DMS53 (cell line): ENCODE data around the gene LEKR1.

Experiments used
- DNase-seq: peaks from one replicate; lab custom pipeline; 2025; lab: John Stamatoyannopoulos, UW

Gene LEKR1

DNA sequence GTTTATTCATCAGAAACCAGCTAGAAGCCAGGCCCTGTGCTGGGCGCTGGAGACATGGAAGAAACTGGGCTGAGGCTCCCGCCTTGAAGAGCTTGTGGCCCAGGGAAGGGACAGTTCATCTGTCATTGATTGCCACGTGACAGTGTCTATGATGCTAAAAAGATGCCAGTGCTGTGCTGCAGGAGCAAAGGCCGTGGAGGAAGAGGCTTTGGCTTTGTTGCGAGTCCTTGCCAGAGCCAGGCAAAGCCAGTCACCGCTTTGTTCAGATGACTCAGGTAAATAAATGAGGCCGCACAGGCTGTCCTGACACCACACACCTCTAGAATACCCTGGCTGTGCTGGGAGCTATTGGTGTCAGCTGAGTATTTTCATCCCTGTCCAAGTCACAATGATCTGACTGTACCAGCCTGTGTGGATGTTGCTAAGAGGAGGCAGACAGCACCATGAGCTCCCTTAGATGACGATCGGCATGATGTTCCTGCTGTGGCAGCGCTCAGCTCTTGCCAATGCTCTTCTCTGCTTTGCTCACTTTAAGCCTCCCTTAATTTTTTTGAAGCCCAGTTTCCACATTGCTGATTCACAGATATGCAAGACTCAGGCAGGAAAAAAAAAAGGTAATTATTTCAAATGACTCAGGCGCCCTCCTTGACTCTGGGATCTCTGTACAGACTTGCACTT is 256.3 kb downstream of the LEKR1 start:
- DNase-seq: no peak

DNA sequence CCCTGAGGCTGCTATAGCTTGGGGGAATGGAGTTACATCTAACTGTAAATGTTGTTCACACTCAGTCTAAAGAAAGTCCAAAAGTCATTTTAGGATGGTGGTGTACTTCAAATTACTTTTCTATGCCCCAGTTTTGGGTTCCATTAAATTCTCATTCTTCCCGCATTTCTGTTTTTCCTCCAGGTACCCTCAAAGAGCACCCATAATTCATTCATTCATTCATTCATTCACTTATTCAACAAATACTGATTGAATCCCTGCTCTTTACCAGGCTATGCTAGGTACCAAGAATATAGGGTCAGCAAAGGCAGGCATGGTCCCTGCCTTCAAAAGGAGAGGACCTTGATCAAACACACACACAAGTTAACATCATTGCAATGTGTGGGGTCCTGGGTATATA is 257.7 kb downstream of the LEKR1 start:
- no peak for DNase-seq

DNA sequence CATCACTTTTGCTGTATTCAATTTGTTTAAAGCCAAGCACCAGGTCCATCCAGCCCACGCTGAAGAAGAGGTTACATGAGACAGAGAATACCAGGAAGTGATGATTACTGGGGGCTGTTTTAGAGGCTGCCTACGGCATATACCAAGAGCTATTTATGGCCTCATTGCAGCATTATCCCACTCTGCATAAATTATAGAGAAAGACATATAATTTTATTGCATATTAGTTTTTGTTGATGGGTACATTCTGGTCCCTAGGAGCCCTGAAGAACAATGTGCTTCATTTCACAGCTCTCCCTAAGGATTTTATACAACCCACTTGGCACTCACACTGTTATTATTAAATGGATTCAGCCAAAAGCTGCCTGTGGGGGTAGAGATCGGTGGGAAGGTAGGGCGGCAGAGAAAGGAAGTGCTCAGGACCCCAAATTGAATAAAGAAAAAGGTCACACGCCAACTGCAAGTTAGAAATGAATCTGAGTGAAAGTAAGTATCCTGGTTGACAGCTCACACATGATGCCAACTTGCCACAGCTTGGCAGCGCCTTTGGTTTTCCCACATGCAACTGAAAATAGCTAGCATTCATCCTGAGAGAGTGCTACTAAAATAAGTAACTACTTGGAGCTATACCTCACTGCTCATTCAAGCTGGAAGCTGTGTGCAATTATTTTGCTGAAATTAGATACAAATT is 260.1 kb downstream of the LEKR1 start:
- DNase-seq: no peak

DNA sequence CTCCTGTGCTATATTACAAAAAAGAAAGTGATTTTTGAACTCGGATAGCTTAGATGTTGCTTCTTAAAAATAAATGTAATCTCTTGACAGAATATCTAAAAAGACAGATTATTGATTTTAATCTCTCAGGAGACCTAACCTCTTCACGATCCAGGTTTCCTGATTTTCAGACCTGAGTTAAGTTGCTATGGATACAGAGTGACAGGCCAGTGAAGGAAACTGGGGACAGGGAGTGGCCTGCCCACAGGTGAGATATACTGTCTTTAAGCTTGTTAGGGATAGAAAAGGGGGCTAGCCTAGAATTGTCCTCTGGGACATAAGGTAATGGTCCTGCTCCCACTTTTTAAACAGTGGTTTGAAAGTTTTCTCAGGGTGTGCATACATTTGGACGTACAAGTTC is 260.6 kb downstream of the LEKR1 start:
- no peak for DNase-seq

DNA sequence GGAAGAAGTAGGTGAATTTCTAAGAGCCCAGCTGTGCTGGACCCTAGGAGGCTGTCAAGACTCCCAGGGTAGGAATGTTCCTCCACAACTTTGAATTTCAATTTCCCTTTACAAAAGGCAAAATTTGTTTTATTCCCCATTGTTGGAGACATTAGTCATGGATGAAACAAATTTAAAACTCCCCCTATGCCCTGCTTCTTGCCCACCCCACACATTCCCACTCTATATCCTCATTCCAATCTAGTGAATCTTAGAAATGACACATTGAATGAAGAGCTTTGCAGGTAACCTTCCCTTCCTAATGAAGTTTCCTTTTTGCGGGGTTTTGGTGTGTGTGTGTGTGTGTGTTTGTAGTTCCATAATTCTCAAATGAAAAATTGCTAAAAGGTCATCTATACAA is 261.2 kb downstream of the LEKR1 start:
- no peak for DNase-seq

DNA sequence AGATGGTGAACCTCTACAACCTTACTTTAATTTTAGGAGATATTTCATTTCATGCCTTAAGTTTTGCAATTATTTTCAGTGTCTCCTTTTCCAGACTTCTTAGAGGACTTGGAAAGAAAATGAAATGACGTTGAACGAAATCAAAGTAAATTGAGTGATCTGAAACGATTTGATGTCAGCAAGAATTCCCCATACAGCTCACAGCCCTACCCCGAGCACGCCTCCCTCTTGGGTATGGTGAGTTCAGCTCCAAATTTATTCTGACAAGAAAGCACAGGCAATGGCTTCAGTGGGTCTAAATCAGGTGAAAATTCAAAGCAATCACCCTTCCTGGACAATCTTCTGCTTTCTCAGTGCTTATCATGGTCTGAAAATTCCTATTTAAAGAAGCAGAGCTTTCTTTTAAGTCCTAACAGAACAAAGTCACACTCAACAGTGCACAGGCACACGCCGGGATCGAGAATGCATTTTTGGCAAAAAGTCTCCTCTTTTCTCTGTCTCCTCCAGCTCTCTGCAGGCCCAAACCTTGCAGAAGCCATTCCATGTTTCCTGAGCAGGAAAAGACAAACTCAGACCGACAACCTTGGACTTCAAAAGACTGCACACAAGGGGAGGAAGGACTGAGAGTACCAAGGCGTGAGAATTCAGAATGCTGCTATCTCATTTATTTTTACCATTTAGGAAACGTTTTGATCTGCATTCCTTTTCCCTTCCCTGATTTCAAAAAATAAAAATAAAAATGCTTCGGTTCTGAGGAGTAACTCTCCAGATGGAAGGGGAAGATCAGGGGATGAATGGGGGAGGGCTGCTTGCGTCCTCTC is 261.8 kb downstream of the LEKR1 start:
- DNase-seq: no peak

DNA sequence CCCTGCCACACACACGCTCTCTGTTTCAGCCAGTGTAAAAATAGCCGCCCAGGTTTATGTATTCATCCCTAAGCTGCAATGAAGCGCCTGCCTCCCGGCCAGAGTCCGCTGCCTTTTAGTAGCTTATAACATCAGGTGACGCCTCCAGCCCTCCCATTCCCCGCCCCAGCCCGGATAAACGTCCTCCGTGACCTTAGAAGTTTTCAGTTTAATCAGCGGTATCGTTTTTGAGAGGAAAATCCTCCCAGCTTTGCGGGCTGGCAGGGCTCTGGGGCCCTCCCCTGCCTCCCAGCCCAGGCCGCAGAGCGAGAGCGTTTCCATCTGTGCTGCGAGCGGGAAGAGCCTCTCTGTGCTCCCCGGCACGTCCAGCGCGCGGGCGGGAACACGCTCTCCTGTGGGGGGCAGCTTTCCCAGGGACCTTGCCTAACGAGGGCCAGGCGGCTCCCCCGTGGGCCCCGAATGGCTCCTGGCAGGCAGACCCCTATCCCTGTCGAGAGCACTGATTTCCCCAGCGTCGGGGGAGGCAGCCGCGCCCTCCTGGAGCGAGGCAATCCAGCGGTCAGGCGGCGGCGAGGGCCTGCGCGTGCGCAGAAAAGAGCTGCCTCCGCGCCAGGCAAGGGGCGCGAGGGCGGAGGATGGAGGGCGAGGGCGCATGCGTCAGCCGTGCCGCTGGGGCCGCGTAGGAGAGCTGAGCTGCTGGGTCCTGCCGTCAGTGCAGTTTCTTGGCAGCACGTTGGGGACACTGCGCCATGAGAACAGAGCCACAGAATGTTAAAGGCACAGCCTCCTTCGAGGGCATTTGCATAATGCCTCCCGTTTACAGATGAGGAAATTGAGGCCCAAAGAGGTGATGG is 262.7 kb downstream of the LEKR1 start:
- no peak for DNase-seq

DNA sequence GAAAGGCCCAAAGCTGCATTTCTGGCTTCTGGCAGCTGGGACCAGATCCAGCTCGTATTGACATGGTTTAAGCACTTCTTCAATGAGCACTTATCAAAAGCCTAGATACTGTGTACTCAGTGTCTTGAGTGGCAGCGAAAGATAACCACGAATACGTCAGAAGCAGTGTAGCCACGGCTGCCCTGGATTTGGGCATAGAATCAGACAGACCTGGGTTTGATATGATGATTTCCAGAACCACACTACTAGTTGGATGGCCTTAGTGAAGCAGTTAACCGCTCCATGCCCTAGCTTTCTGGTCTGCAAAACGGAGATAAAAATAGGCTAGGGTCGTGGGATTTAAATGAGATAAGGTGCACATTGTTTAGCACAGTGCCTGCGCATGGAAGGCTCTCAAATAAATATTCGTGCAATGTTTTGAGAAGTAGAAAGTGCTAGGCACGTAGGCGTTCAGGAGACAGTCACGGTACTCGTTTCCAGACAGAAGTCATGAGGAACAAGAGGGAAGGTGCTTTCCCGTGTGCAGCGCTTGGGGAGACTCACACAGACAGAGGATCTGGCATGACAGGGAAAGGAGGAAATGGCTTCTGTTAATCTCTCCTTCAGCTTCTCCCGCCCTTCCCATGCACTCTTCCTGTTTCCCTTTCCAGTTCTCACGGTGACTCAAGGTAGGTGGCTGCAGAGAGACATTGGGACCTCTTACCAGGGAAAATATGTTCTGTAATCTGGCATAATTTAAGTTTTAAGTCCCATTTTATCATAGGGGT is 263.5 kb downstream of the LEKR1 start:
- no peak for DNase-seq

DNA sequence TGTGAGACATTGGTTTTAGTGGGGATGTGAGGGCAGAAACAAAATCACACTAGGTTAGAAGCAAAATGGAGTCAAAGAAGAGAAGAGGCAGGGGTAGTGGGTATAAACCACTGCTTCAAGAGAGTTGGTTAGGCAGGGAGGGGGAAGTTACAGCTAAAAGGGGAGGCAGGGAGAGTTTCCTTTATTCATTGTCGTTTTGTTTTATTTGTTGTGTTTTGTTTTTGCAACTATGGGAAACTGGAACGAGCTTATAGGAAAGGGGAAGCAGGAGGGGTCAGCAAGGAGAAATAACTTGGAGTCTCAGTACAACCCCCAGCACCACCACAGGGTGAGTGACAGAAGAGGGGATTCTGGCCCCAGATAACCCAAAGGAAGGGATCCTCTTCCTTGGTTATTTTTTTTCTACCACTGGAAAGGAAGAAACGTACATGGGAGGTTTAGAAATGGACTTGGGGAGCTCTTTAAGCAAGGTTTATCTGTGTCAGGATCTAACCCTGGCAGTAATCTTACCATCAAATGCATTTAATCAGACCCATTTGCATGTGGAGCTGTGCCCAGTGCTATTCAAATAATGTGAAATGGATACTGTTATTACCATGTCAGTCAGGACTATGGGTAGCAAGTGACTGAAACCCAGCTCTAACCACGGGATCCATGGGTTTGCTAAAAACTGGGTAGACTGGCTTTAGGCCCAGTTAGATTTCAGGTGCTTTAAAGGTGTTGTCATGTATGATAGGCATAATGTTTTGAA is 265.1 kb downstream of the LEKR1 start:
- DNase-seq: no peak

DNA sequence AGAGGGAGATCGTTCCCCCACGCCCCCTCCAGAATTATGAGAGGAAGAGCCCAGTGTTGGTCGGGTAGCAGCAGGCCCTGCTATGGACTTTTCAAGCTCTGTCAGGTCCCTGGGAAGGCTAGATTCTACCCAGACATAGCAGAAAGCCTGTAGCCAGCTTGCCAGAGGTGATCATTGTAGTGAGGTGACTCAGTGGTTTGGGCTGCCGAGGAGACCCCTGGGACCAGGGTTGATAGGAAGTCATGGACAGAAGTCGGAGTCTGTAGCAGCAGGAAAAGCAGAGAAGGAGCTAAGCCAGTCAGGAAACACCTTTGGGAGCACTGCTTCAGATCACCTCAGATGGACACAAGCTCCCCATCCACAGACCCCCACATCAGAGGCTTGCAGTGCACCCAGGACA is 266.1 kb downstream of the LEKR1 start:
- DNase-seq: no peak

DNA sequence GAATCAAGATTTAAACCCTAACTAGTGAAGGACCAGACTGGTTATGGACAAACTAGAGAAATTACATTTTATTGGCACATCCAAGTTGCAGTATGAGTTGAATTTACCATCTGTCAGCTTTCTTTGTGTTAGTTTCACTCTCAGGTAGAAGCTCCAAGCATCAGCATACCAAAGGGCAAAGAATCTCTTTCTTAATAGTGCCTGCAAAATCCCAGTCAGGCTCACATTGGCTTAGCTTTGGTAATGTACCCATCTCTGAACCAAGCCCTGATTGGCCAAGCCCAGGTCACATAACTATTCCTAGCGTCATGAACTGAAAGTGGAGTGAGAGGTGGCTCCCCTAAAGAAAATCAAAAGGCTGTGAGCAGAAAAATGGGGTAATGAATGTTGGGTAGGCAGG is 266.9 kb downstream of the LEKR1 start:
- no peak for DNase-seq

DNA sequence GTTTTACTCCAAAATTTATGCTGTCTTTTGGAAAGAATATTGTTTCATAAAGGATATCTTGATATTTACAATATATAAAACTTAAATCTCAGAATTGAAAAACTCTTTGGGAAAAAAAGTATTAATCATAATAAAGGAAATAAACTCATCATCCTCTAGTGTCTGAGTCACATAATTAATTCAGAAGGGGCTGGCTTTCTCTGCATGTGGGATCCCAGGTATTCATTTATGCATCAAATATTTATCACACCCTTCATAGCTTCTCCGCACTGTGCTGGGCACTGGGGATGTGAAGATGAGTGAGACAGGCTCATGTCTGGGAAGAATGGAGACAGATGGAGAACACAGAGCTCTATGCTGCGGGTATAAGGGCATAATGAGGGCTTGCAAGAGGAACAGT is 268.1 kb downstream of the LEKR1 start:
- no peak for DNase-seq

DNA sequence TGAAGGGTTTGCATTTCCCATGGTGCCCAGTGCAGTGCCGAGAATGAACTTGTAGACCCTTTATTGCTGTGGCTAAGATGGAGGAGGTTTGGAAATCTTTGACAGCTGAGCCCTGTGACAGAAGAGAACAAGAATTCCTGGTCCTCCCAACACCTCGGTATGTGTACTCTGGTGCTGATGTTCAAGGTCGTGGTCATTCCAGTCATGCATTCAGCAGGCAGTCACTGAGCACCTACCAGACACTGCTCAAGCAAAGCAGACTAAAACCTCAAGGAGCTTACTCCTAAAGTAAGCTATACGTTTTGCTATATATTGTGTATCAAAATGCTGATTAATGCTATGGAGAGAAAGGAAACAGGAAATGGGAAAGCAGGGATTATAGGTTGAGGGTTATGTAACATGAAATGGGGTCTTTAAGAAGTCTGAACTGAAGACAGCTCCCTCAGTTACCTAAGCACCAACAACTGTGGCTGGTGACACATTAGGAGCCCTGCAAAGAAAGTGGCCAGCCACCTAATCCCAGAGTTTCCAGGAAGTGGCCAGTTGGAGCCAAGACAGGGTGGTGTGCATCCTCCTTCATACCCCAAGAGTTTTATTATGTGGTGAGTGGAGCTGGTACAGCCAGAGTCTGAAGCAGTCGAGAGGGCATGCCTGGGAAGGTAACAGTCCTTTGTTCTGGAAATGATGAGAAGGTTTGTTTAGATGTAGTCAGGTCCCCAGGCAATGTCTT is 268.8 kb downstream of the LEKR1 start:
- DNase-seq: no peak
